H1 (cell line): ENCODE measurements around the gene TMEM129. TPM values are rescaled to one million over a fixed set of nuclear protein-coding genes. Genes with fewer than 3 reads are reported as not detected.

ENCODE experiments used
- CTCF ChIA-PET: fragments of 300-600 bp; sonication (Branson Sonifier 250); formaldehyde crosslinking; loops from one replicate; lab custom pipeline; 2021; ENCODE audit not compliant: partially characterized antibody; lab: Charles Lee
- POLR2A ChIA-PET: fragments of 300-600 bp; sonication (Branson Sonifier 250); formaldehyde crosslinking; loops from one replicate; lab custom pipeline; 2021; ENCODE audit warnings: inconsistent platforms; ENCODE audit not compliant: partially characterized antibody; lab: Charles Lee
- DNase-seq, 2 experiments: peaks; one replicate each; pipeline versions ENCODE4 v3.0.0 to v3.0.0-alpha.2; 2010 to 2022; ENCODE audit warnings: low spot score in 2 of 2, low read depth in 1 of 2, mixed read lengths in 1 of 2
- FAIRE-seq: peaks from 2 replicates; lab custom pipeline; 2011; peaks lifted over from hg19 to GRCh38; lab: Jason Lieb, UNC
- H2AFZ ChIP-seq: 2 replicates; pipeline ENCODE4 v1.8.1; 2012; ENCODE audit warnings: low read length, inconsistent platforms
- H2AK5ac ChIP-seq: 2 replicates; pipeline ENCODE4 v1.6.1; 2013; ENCODE audit warnings: low read depth, low read length
- H2BK120ac ChIP-seq: replicated peaks from 2 replicates; pipeline ENCODE3; 2013; ENCODE audit warnings: low read depth, low read length, inconsistent platforms
- H2BK12ac ChIP-seq: 2 replicates; pipeline ENCODE4 v1.6.1; 2013; ENCODE audit warnings: low read depth, low read length
- H2BK15ac ChIP-seq: 2 replicates; pipeline ENCODE4 v1.6.1; 2013; ENCODE audit warnings: low read length
- H2BK20ac ChIP-seq: 2 replicates; pipeline ENCODE4 v1.6.1; 2013; ENCODE audit warnings: low read length
- H2BK5ac ChIP-seq: 2 replicates; pipeline ENCODE4 v1.6.1; 2013; ENCODE audit warnings: low read depth, low read length
- H3K14ac ChIP-seq: 2 replicates; pipeline ENCODE4 v1.6.1; 2013; ENCODE audit warnings: inconsistent platforms; ENCODE audit not compliant: insufficient read length
- H3K18ac ChIP-seq: 2 replicates; pipeline ENCODE4 v1.6.1; 2013; ENCODE audit warnings: low read length; ENCODE audit errors: extremely low read depth
- H3K23ac ChIP-seq: 2 replicates; pipeline ENCODE4 v1.6.1; 2013; ENCODE audit warnings: inconsistent platforms; ENCODE audit not compliant: insufficient read length
- H3K23me2 ChIP-seq: 2 replicates; pipeline ENCODE4 v1.6.1; 2013; ENCODE audit warnings: low read depth, low read length
- H3K27ac ChIP-seq: 2 replicates; pipeline ENCODE4 v1.6.1; 2011; ENCODE audit warnings: low read depth, low read length, inconsistent platforms
- H3K27me3 ChIP-seq, 4 experiments: replicated peaks in 1 of 4; 1 replicate in 1 of 4; 2 replicates in 3 of 4; pipeline versions ENCODE4 v1.6.1 to v1.8.1; 2011 to 2013; ENCODE audit warnings: low read length in 3 of 4, mild to moderate bottlenecking in 3 of 4, inconsistent platforms in 2 of 4, mixed read lengths in 2 of 4, moderate library complexity in 1 of 4; ENCODE audit not compliant: control insufficient read depth in 3 of 4, insufficient read depth in 3 of 4; ENCODE audit errors: extremely low read depth in 1 of 4
- H3K36me3 ChIP-seq, 4 experiments: 2 replicates each; pipeline versions ENCODE4 v1.6.1 to v1.8.1; 2011 to 2013; ENCODE audit warnings: mild to moderate bottlenecking in 4 of 4, low read length in 3 of 4, moderate library complexity in 2 of 4, control low read depth in 1 of 4, inconsistent platforms in 1 of 4; ENCODE audit not compliant: insufficient read depth in 4 of 4, control insufficient read depth in 2 of 4
- H3K4ac ChIP-seq: replicated peaks from 2 replicates; pipeline ENCODE3; 2013; ENCODE audit warnings: low read length, low read depth, mixed read lengths, inconsistent platforms; ENCODE audit not compliant: insufficient read length
- H3K4me1 ChIP-seq, 4 experiments: replicated peaks in 1 of 4; 1 replicate in 1 of 4; 2 replicates in 3 of 4; pipeline versions ENCODE4 v1.6.1 to v1.8.1; 2011 to 2013; ENCODE audit warnings: low read length in 3 of 4, inconsistent platforms in 2 of 4, mixed read lengths in 1 of 4; ENCODE audit not compliant: insufficient read depth in 4 of 4, control insufficient read depth in 3 of 4
- H3K4me2 ChIP-seq, 2 experiments: 2 replicates each; pipeline versions ENCODE4 v1.6.1 to v1.8.1; 2011 to 2013; ENCODE audit warnings: low read depth in 2 of 2, low read length in 2 of 2, control low read depth in 1 of 2, inconsistent platforms in 1 of 2, mild to moderate bottlenecking in 1 of 2; ENCODE audit not compliant: insufficient read depth in 1 of 2
- H3K4me3 ChIP-seq, 4 experiments: fragments of 200-600, 300-600 bp in 1 of 4; sonication (generic), shearing (Covaris generic), sonication (Bioruptor Twin) in 1 of 4; 2 replicates each; pipeline versions ENCODE4 v1.5.1 to v1.8.1; 2011 to 2016; ENCODE audit warnings: low read length in 4 of 4, low read depth in 3 of 4, control low read depth in 2 of 4, inconsistent platforms in 2 of 4, mild to moderate bottlenecking in 2 of 4, mixed read lengths in 1 of 4, moderate library complexity in 1 of 4; ENCODE audit not compliant: insufficient read depth in 2 of 4; ENCODE audit errors: extremely low read depth in 1 of 4
- H3K56ac ChIP-seq: replicated peaks from 2 replicates; pipeline ENCODE3; 2013; ENCODE audit warnings: low read depth, mild to moderate bottlenecking, mixed read lengths, low read length, inconsistent platforms; ENCODE audit not compliant: insufficient read length
- H3K79me1 ChIP-seq: 2 replicates; pipeline ENCODE4 v1.6.1; 2013; ENCODE audit warnings: low read depth, low read length, control low read depth
- H3K79me2 ChIP-seq, 2 experiments: 2 replicates each; pipeline versions ENCODE4 v1.6.1 to v1.8.1; 2012 to 2013; ENCODE audit warnings: low read length in 2 of 2, mild to moderate bottlenecking in 2 of 2, inconsistent platforms in 1 of 2; ENCODE audit not compliant: insufficient read depth in 2 of 2, control insufficient read depth in 1 of 2
- H3K9ac ChIP-seq, 4 experiments: replicated peaks in 1 of 4; 1 replicate in 1 of 4; 2 replicates in 3 of 4; pipeline versions ENCODE4 v1.6.1 to v1.8.1; 2011 to 2013; ENCODE audit warnings: low read depth in 3 of 4, low read length in 3 of 4, control low read depth in 2 of 4, mild to moderate bottlenecking in 2 of 4, moderate library complexity in 2 of 4, inconsistent platforms in 1 of 4; ENCODE audit errors: extremely low read depth in 1 of 4
- H3K9me3 ChIP-seq, 2 experiments: 2 replicates each; pipeline versions ENCODE4 v1.6.1 to v1.8.1; 2012 to 2013; ENCODE audit warnings: mild to moderate bottlenecking in 2 of 2, moderate library complexity in 2 of 2, control low read depth in 1 of 2, inconsistent platforms in 1 of 2, low read depth in 1 of 2, low read length in 1 of 2, mixed read lengths in 1 of 2; ENCODE audit not compliant: insufficient read depth in 2 of 2
- H4K20me1 ChIP-seq, 2 experiments: replicated peaks in 1 of 2; 2 replicates each; pipeline versions ENCODE3 to v1.8.1; 2011 to 2013; ENCODE audit warnings: inconsistent platforms in 2 of 2, low read length in 2 of 2, mild to moderate bottlenecking in 1 of 2; ENCODE audit not compliant: insufficient read depth in 2 of 2, control insufficient read depth in 1 of 2
- H4K5ac ChIP-seq: 2 replicates; pipeline ENCODE4 v1.6.1; 2013; ENCODE audit warnings: low read length, low read depth, mixed read lengths, inconsistent platforms; ENCODE audit not compliant: insufficient read length
- H4K8ac ChIP-seq: 2 replicates; pipeline ENCODE4 v1.8.0; 2013; ENCODE audit warnings: mild to moderate bottlenecking, moderate library complexity, low read length, inconsistent platforms; ENCODE audit not compliant: insufficient read depth; ENCODE audit errors: extremely low read depth
- H4K91ac ChIP-seq: replicated peaks from 2 replicates; pipeline ENCODE3; 2013; ENCODE audit warnings: low read length, mixed read lengths, inconsistent platforms; ENCODE audit not compliant: insufficient read length
- RNF2 ChIP-seq: fragments of 200-900, 300-1000 bp; sonication (generic); IDR thresholded peaks from 2 replicates; pipeline ENCODE4 v1.7.1; 2016; ENCODE audit warnings: borderline replicate concordance, low read depth, mild to moderate bottlenecking, antibody characterized with exemption, low read length; ENCODE audit not compliant: poor library complexity, severe bottlenecking; ENCODE audit errors: missing control alignments
- SIRT6 ChIP-seq: IDR thresholded peaks from one replicate; pipeline ENCODE4 v1.7.1; 2012; ENCODE audit warnings: low read length, inconsistent platforms
- SP4 ChIP-seq: IDR thresholded peaks from 2 replicates; pipeline ENCODE4 v1.6.1; 2012; ENCODE audit warnings: low read length, inconsistent platforms
- WGBS, 2 experiments: shearing (Covaris generic) in 1 of 2; methylation state at CpG; one replicate each; pipeline versions ENCODE4 v1.1.6 to v1.1.7; 2013 to 2015; ENCODE audit warnings: low lambda C conversion rate in 2 of 2, mixed read lengths in 2 of 2, inconsistent platforms in 1 of 2, low coverage in 1 of 2, missing lambda C conversion rate in 1 of 2; ENCODE audit not compliant: insufficient replicate concordance in 2 of 2, insufficient coverage in 1 of 2, insufficient read length in 1 of 2; ENCODE audit errors: extremely low coverage in 1 of 2, missing lambda C conversion rate in 1 of 2; 5-methylcytosine and 5-hydroxymethylcytosine counted together
- polyA plus RNA-seq, 7 experiments: library from polyadenylated mRNA; depleted of rRNA in 3 of 7; stranded (reverse) in 5 of 7; unstranded in 2 of 7; fragments of >200 nt in 5 of 7; fragments of 200-250 nt in 2 of 7; gene quantifications; 1 replicate in 5 of 7; 2 replicates in 1 of 7; 4 replicates in 1 of 7; pipeline versions ENCODE4 v1.2.1 to v1.2.3, GENCODE V29; 2011 to 2013; ENCODE audit warnings: missing spikeins in 2 of 7, mixed read lengths in 2 of 7
- total RNA-seq: library from RNA; stranded (reverse); fragmentation: NEBNext Ultra II Directional; extraction: Animal tissue kit (Norgen Biotek cat#: 25700); gene quantifications from 2 replicates; pipeline ENCODE4 v1.2.1, GENCODE V29; 2021

The TMEM129 gene
- total and polyA plus RNA-seq, 2 of the 8 experiments (the other 6 are each of a cell fraction or from before 2014, with no cell fraction given) = 31.5 to 58.7 TPM

GRCh38 chr4:1706358-1706757 lies 14.8 kb downstream of the TMEM129 start:
- DNase-seq (no peak), FAIRE-seq (no peak)
- H3K14ac ChIP-seq = no peak overlapping the region
- H4K8ac ChIP-seq = no peak overlapping the region
- no peak overlapping the region for H3K23ac ChIP-seq
- H2AK5ac ChIP-seq = no peak overlapping the region
- peaks cover 4% of the 10 kb centered on the region; the same call in 1 of the 2 replicates for H3K23me2 ChIP-seq
- no peak overlapping the region for H3K56ac ChIP-seq
- peaks cover 0 to 2% (median 0%) of the 10 kb centered on the region in 4 experiments; a peak in 2 of 7 replicates for H3K4me1 ChIP-seq
- H3K79me2 ChIP-seq = peaks cover 13 to 71% of the 10 kb centered on the region in 2 experiments
- H3K27me3 ChIP-seq = no peaks in the 10 kb centered on the region
- no peak overlapping the region for H2BK12ac ChIP-seq
- no peak overlapping the region for H3K18ac ChIP-seq
- H4K20me1 ChIP-seq = peaks cover 2 to 16% of the 10 kb centered on the region in 2 experiments
- no peak overlapping the region for H3K4me2 ChIP-seq
- H3K4me3 ChIP-seq = no peak overlapping the region
- H3K9me3 ChIP-seq = no peaks in the 10 kb centered on the region
- H2AFZ ChIP-seq = no peak overlapping the region
- peaks cover 6 to 34% (median 17%) of the 10 kb centered on the region in 4 experiments for H3K36me3 ChIP-seq
- H2BK20ac ChIP-seq = no peak overlapping the region
- no peak overlapping the region for H3K9ac ChIP-seq
- POLR2A ChIA-PET = interaction anchor here (0.8 kb wide), 1 partner anchor 38 kb away, joined by 4 read pairs; no protein-coding TSS in a partner anchor
- no peak overlapping the region for H3K4ac ChIP-seq
- CTCF ChIA-PET = interaction anchor here (9.6 to 22.9 kb wide), 2 partner anchors 11 to 20 kb away, joined by 94 to 326 read pairs; partner anchors contain the start of genes TACC3 and TMEM129
- H4K5ac ChIP-seq = no peak overlapping the region
- no peak overlapping the region for H2BK120ac ChIP-seq
- H3K79me1 ChIP-seq = peaks cover 12% of the 10 kb centered on the region
- TF ChIP-seq SP4 (no peak), RNF2 (no peak), SIRT6 (no peak)
- no peak overlapping the region for H4K91ac ChIP-seq
- no peak overlapping the region for H2BK15ac ChIP-seq
- WGBS, 2 experiments = 81% methylated on average over 6 of the region's 6 CpGs; no CpG with 5 or more reads in 1 of the 2 experiments
- H3K27ac ChIP-seq = no peak overlapping the region
- no peak overlapping the region for H2BK5ac ChIP-seq
